Activated CD8-positive, alpha-beta memory T cell treated with anti-CD3 and anti-CD28 coated beads, Interleukin-2, amount 10 ng/mL, durations not matched to agents 7 days and 5 days (primary cell): ENCODE measurements around the gene ITSN1. TPM values are rescaled to one million over a fixed set of nuclear protein-coding genes. Genes with fewer than 3 reads are reported as not detected.
"Not testable (repeated sequence)": the region's sequence is repeated elsewhere in the genome, so short reads cannot be mapped to it uniquely, and the experiment has no call there.

ENCODE experiments used
- ATAC-seq: fragments of 150-1000 bp; cut with Tn5 transposase; one replicate; pipeline ENCODE4 v1.10.0; 2021; ENCODE audit warnings: moderate library complexity
- CTCF ChIA-PET: fragments of 350-600 bp; sonication (Branson Sonifier 250); formaldehyde crosslinking; loops from one replicate; lab custom pipeline; 2021; ENCODE audit warnings: antibody characterized with exemption; lab: Charles Lee
- DNase-seq: peaks from one replicate; pipeline ENCODE4 v3.0.0-alpha.2; 2020
- H3K27ac Mint-ChIP-seq: one replicate; pipeline ENCODE4 v1.8.0; 2021; ENCODE audit warnings: mild to moderate bottlenecking, mixed read lengths
- H3K27me3 Mint-ChIP-seq: one replicate; pipeline ENCODE4 v1.8.0; 2021; ENCODE audit warnings: mixed read lengths
- H3K36me3 Mint-ChIP-seq: one replicate; pipeline ENCODE4 v1.8.0; 2021; ENCODE audit warnings: mild to moderate bottlenecking, mixed read lengths
- H3K4me1 Mint-ChIP-seq: one replicate; pipeline ENCODE4 v1.8.0; 2021; ENCODE audit warnings: mixed read lengths
- H3K4me3 Mint-ChIP-seq: one replicate; pipeline ENCODE4 v1.8.0; 2021; ENCODE audit warnings: mild to moderate bottlenecking, moderate library complexity, mixed read lengths
- H3K9me3 Mint-ChIP-seq: one replicate; pipeline ENCODE4 v1.8.0; 2022; ENCODE audit warnings: low read depth, mixed read lengths
- total RNA-seq, 2 experiments: library from RNA; stranded (reverse); gene quantifications; one replicate each; pipeline ENCODE4 v1.2.3, GENCODE V29; 2021

ITSN1 gene
- total RNA-seq, 2 experiments from 2014 or later = 2.0 to 3.9 TPM

- Mint-ChIP-seq H3K36me3 (peaks cover 26% of the 10 kb centered on the region), H3K4me1 (peaks cover 31% of the 10 kb centered on the region), H3K27ac (peak within 1 kb of the TSS; percentile 97), H3K9me3 (no peaks in the 10 kb centered on the region), H3K27me3 (no peaks in the 10 kb centered on the region), H3K4me3 (peak within 1 kb of the TSS; percentile 98)
- CTCF ChIA-PET = interaction anchor here (1.3 to 2.5 kb wide), 4 partner anchors 9 to 432 kb away, joined by 3 to 16 read pairs (median 7); no protein-coding TSS in a partner anchor
- peak; percentile 100 for ATAC-seq
- DNase-seq = peak; percentile 99
Measured at GRCh38 chr21:33915368-33916199, 273.3 kb downstream of the ITSN1 start, which contains the start of gene ATP5PO. Gene ATP5PO (minus strand): TSS chr21:33915804. CDS start chr21:33915763, 41 bp downstream.

GRCh38 chr21:33916200-33916567 lies 273.9 kb downstream of the ITSN1 start:
- Mint-ChIP-seq H3K4me1 (peaks cover 35% of the 10 kb centered on the region), H3K4me3 (peak overlapping the region; percentile 98), H3K9me3 (no peaks in the 10 kb centered on the region), H3K27ac (peak overlapping the region; percentile 97), H3K36me3 (peaks cover 20% of the 10 kb centered on the region), H3K27me3 (no peaks in the 10 kb centered on the region)
- DNase-seq (no peak), ATAC-seq (peak; percentile 3)
- CTCF ChIA-PET = interaction anchor here (2.2 kb wide), 1 partner anchor 432 kb away, joined by 10 read pairs; no protein-coding TSS in a partner anchor

- Mint-ChIP-seq H3K27me3 (no peaks in the 10 kb centered on the region), H3K4me3 (no peak overlapping the region), H3K27ac (no peak overlapping the region), H3K9me3 (no peaks in the 10 kb centered on the region), H3K36me3 (peaks cover 15% of the 10 kb centered on the region), H3K4me1 (peaks cover 34% of the 10 kb centered on the region)
- CTCF ChIA-PET = interaction anchor here (4.0 kb wide), 1 partner anchor 431 kb away, joined by 25 read pairs; no protein-coding TSS in a partner anchor
- DNase-seq (no peak), ATAC-seq (no peak)
Measured at GRCh38 chr21:33917421-33917820, 275.1 kb downstream of the ITSN1 start.

- peak overlapping the region; percentile 28 for H3K27ac Mint-ChIP-seq
- CTCF ChIA-PET = interaction anchor here (0.6 to 4.4 kb wide), 67 partner anchors 8 to 692 kb away, joined by 3 to 200 read pairs (median 5); partner anchors contain the start of genes ATP5PO, DONSON, MRPS6 and SLC5A3
Measured at GRCh38 chr21:33924079-33924765, 281.9 kb downstream of the ITSN1 start.

GRCh38 chr21:33924766-33925100 lies 282.4 kb downstream of the ITSN1 start:
- no peaks in the 10 kb centered on the region for H3K27me3 Mint-ChIP-seq
- no peak overlapping the region for H3K27ac Mint-ChIP-seq
- peaks cover 21% of the 10 kb centered on the region for H3K4me1 Mint-ChIP-seq
- no peaks in the 10 kb centered on the region for H3K36me3 Mint-ChIP-seq
- no peak overlapping the region for H3K4me3 Mint-ChIP-seq
- ATAC-seq = peak; percentile 6
- DNase-seq = no peak
- CTCF ChIA-PET = interaction anchor here (0.7 to 4.4 kb wide), 48 partner anchors 8 to 691 kb away, joined by 3 to 200 read pairs (median 6); partner anchors contain the start of genes ATP5PO, MRPS6 and SLC5A3
- no peaks in the 10 kb centered on the region for H3K9me3 Mint-ChIP-seq

More at GRCh38 chr21:33924079-33924765, 281.9 kb downstream of the ITSN1 start:
- Mint-ChIP-seq H3K36me3 (no peaks in the 10 kb centered on the region), H3K4me3 (no peak overlapping the region), H3K27me3 (no peaks in the 10 kb centered on the region), H3K9me3 (no peaks in the 10 kb centered on the region), H3K4me1 (peaks cover 21% of the 10 kb centered on the region)
- DNase-seq (peak; percentile 92), ATAC-seq (peak; percentile 96)

GRCh38 chr21:33926248-33926647 lies 283.9 kb downstream of the ITSN1 start:
- H3K4me3 Mint-ChIP-seq, ATAC-seq, H3K36me3 Mint-ChIP-seq, H3K27me3 Mint-ChIP-seq, DNase-seq, H3K27ac Mint-ChIP-seq, H3K9me3 Mint-ChIP-seq, CTCF ChIA-PET: not testable (repeated sequence)
- peaks cover 13% of the 10 kb centered on the region for H3K4me1 Mint-ChIP-seq

GRCh38 chr21:33931052-33931798 lies 288.9 kb downstream of the ITSN1 start:
- peak; percentile 90 for ATAC-seq
- CTCF ChIA-PET = interaction anchor here (0.6 to 10.7 kb wide), 5 partner anchors 7 to 417 kb away, joined by 3 to 122 read pairs (median 8); no protein-coding TSS in a partner anchor
- H3K9me3 Mint-ChIP-seq, H3K27me3 Mint-ChIP-seq: not testable (repeated sequence)
- DNase-seq = peak; percentile 84
- Mint-ChIP-seq H3K27ac (peak overlapping the region; percentile 98), H3K36me3 (peaks cover 31% of the 10 kb centered on the region), H3K4me3 (peak overlapping the region; percentile 91), H3K4me1 (peaks cover 21% of the 10 kb centered on the region)

- peak; percentile 16 for ATAC-seq
- Mint-ChIP-seq H3K36me3 (peaks cover 37% of the 10 kb centered on the region), H3K27me3 (no peaks in the 10 kb centered on the region), H3K4me3 (peak overlapping the region; percentile 91), H3K27ac (peak overlapping the region; percentile 98), H3K4me1 (peaks cover 28% of the 10 kb centered on the region), H3K9me3 (no peaks in the 10 kb centered on the region)
- CTCF ChIA-PET = interaction anchor here (0.6 to 10.7 kb wide), 6 partner anchors 8 to 416 kb away, joined by 3 to 122 read pairs (median 6); no protein-coding TSS in a partner anchor
- DNase-seq = no peak
Measured at GRCh38 chr21:33931799-33932390, 289.6 kb downstream of the ITSN1 start.

- Mint-ChIP-seq H3K27me3 (no peaks in the 10 kb centered on the region), H3K4me3 (peak overlapping the region; percentile 91), H3K36me3 (peaks cover 42% of the 10 kb centered on the region), H3K4me1 (peaks cover 35% of the 10 kb centered on the region), H3K9me3 (no peaks in the 10 kb centered on the region), H3K27ac (peak overlapping the region; percentile 98)
- ATAC-seq = no peak
- CTCF ChIA-PET = interaction anchor here (1.3 to 10.7 kb wide), 7 partner anchors 9 to 415 kb away, joined by 3 to 122 read pairs (median 5); no protein-coding TSS in a partner anchor
- no peak for DNase-seq
Measured at GRCh38 chr21:33932731-33933130, 290.4 kb downstream of the ITSN1 start.

GRCh38 chr21:33936301-33937038 lies 294.2 kb downstream of the ITSN1 start:
- Mint-ChIP-seq H3K27me3 (no peaks in the 10 kb centered on the region), H3K9me3 (no peaks in the 10 kb centered on the region), H3K27ac (peak overlapping the region; percentile 93), H3K36me3 (peaks cover 75% of the 10 kb centered on the region), H3K4me1 (peaks cover 61% of the 10 kb centered on the region), H3K4me3 (peak overlapping the region; percentile 45)
- ATAC-seq (no peak), DNase-seq (no peak)
- CTCF ChIA-PET = interaction anchor here (1.5 to 10.7 kb wide), 3 partner anchors 12 to 39 kb away, joined by 6 to 122 read pairs (median 7); no protein-coding TSS in a partner anchor

GRCh38 chr21:33937146-33937545 lies 294.8 kb downstream of the ITSN1 start:
- no peaks in the 10 kb centered on the region for H3K9me3 Mint-ChIP-seq
- H3K27me3 Mint-ChIP-seq = no peaks in the 10 kb centered on the region
- peak overlapping the region; percentile 93 for H3K27ac Mint-ChIP-seq
- CTCF ChIA-PET = interaction anchor here (0.7 to 10.7 kb wide), 5 partner anchors 13 to 137 kb away, joined by 3 to 122 read pairs (median 7); partner anchors contain the start of genes MRPS6 and SLC5A3
- H3K36me3 Mint-ChIP-seq = peaks cover 71% of the 10 kb centered on the region
- ATAC-seq = no peak
- peaks cover 60% of the 10 kb centered on the region for H3K4me1 Mint-ChIP-seq
- DNase-seq = no peak
- peak overlapping the region; percentile 45 for H3K4me3 Mint-ChIP-seq
